Activated CD4-positive, alpha-beta T cell treated with anti-CD3 and anti-CD28 coated beads, Interleukin-2, amount 10 ng/mL, durations not matched to agents 7 days and 5 days (primary cell): ENCODE data around the gene CYS1. TPM values are rescaled to one million over a fixed set of nuclear protein-coding genes. Genes with fewer than 3 reads are reported as not detected.
A peak's percentile ranks its signal among the peaks of the same experiment; 100 is the strongest.

ENCODE experiments used
- CTCF ChIA-PET: fragments of 350-600 bp; sonication (Branson Sonifier 250); formaldehyde crosslinking; loops from one replicate; lab custom pipeline; 2021; ENCODE audit warnings: antibody characterized with exemption; lab: Charles Lee
- POLR2A ChIA-PET: fragments of 350-600 bp; sonication (Branson Sonifier 250); formaldehyde crosslinking; loops from one replicate; lab custom pipeline; 2021; ENCODE audit warnings: antibody characterized with exemption; lab: Charles Lee
- DNase-seq: peaks from one replicate; pipeline ENCODE4 v3.0.0-alpha.2; 2020
- H3K27ac Mint-ChIP-seq: one replicate; pipeline ENCODE4 v1.8.0; 2021; ENCODE audit warnings: mild to moderate bottlenecking, moderate library complexity, mixed read lengths
- H3K27me3 Mint-ChIP-seq: one replicate; pipeline ENCODE4 v1.8.0; 2021; ENCODE audit warnings: mixed read lengths
- H3K36me3 Mint-ChIP-seq: one replicate; pipeline ENCODE4 v1.8.0; 2021; ENCODE audit warnings: low read depth, mixed read lengths
- H3K4me1 Mint-ChIP-seq: one replicate; pipeline ENCODE4 v1.8.0; 2021; ENCODE audit warnings: mixed read lengths
- H3K4me3 Mint-ChIP-seq: one replicate; pipeline ENCODE4 v1.8.0; 2021; ENCODE audit warnings: mild to moderate bottlenecking, moderate library complexity, mixed read lengths
- H3K9me3 Mint-ChIP-seq: one replicate; pipeline ENCODE4 v1.8.0; 2021; ENCODE audit warnings: mixed read lengths
- total RNA-seq, 2 experiments: library from RNA; stranded (reverse); gene quantifications; one replicate each; pipeline ENCODE4 v1.2.3, GENCODE V29; 2021

Gene CYS1, protein sequence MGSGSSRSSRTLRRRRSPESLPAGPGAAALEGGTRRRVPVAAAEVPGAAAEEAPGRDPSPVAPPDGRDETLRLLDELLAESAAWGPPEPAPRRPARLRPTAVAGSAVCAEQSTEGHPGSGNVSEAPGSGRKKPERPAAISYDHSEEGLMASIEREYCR
- total RNA-seq: under 1 TPM; 0.15 to 0.17 TPM

DNA sequence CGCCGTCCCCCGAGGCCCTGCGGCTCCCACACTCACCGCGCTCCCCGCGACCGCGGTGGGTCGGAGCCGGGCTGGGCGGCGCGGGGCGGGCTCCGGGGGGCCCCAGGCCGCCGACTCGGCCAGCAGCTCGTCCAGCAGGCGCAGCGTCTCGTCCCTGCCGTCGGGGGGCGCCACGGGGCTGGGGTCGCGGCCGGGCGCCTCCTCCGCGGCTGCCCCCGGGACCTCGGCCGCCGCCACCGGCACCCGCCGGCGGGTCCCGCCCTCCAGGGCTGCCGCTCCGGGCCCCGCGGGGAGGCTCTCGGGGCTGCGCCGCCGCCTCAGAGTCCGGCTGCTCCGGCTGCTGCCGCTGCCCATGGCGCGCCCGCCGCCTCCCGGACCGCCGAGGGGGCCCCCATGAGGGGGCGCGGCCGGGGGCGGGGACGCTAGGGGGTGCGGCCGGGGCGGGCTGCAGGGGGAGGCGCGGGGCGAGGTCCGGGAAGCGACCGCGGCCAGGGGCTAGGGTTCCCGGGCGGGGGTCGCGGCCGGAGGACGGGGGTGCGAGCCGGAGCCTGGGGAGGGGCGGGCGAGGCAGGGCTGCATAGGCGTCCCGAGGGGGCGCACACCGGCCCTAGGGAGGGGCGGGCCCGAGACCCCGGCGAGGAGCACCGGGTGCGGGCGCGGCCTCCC, at the start of gene CYS1:
Gene CYS1, minus strand, starts transcription at position 542 of the 666 bp plus-strand sequence. Its CDS starts 188 bp downstream, at position 354.
- Mint-ChIP-seq H3K4me3 (peak within 1 kb of the TSS; percentile 66), H3K9me3 (no peaks in the 10 kb centered on the region), H3K27ac (peak within 1 kb of the TSS; percentile 14), H3K27me3 (peaks cover 81% of the 10 kb centered on the region), H3K36me3 (peaks cover 1% of the 10 kb centered on the region), H3K4me1 (peaks cover 16% of the 10 kb centered on the region)
- no peak for DNase-seq
- ChIA-PET POLR2A (no interaction called here), CTCF (interaction anchor here (1.0 to 2.0 kb wide), 5 partner anchors 12 to 44 kb away, joined by 3 to 6 read pairs (median 4); no protein-coding TSS in a partner anchor)

DNA sequence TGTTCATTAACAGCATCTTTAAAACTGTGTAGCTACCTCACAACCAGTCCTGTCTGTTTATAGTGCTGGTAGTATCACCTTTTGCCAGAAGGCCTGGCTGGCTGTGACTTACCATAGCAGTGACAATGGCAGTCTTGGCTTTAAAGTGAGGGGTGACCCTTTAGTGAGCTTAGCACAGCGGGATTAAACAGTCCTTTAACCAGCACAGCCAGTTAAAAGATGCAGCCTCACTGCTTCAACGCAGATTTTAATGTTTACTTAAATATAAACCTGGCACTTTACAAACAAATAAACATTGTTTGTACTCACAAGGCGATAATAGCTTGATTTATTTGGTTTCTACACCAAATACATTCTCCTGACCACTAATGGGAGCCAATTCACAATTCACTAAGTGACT, 49.3 kb upstream of the CYS1 start:
- H3K9me3 Mint-ChIP-seq: no peaks in the 10 kb centered on the region
- peak overlapping the region; percentile 55 for H3K27ac Mint-ChIP-seq
- peaks cover 76% of the 10 kb centered on the region for H3K4me1 Mint-ChIP-seq
- peak overlapping the region; percentile 57 for H3K4me3 Mint-ChIP-seq
- no peaks in the 10 kb centered on the region for H3K27me3 Mint-ChIP-seq
- no peak for DNase-seq
- CTCF ChIA-PET: interaction anchor here (0.6 to 2.8 kb wide), 5 partner anchors 278 to 649 kb away, joined by 3 to 15 read pairs (median 3); no protein-coding TSS in a partner anchor
- POLR2A ChIA-PET: no interaction called here
- H3K36me3 Mint-ChIP-seq: peaks cover 81% of the 10 kb centered on the region

GRCh38 chr2:10128420-10128819, 48.2 kb upstream of the CYS1 start:
- Mint-ChIP-seq H3K9me3 (no peaks in the 10 kb centered on the region), H3K27ac (peak overlapping the region; percentile 55), H3K4me1 (peaks cover 80% of the 10 kb centered on the region), H3K27me3 (no peaks in the 10 kb centered on the region), H3K36me3 (peaks cover 88% of the 10 kb centered on the region), H3K4me3 (peak overlapping the region; percentile 57)
- CTCF ChIA-PET: interaction anchor here (0.8 to 2.8 kb wide), 3 partner anchors 281 to 764 kb away, joined by 5 to 15 read pairs (median 8); no protein-coding TSS in a partner anchor
- POLR2A ChIA-PET: no interaction called here
- DNase-seq: no peak

DNA sequence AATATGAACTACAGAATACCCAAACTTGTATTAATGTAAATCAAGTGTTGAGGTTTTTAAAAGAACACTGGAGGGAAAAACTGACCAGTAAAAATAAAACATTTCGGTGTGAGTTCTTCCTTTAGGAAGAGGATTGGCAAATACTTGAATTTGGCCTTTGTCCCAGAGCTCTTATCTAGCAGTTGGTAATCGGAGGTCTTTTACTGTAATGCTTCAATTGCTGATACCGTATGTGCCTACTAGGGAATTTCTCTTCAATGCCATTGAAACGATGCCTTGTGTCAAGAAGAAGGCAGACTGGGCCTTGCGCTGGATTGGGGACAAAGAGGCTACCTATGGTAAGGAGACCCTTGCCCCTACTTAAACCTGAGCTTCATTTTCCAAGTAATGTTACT, 46.4 kb upstream of the CYS1 start:
- Mint-ChIP-seq H3K4me1 (peaks cover 73% of the 10 kb centered on the region), H3K27ac (peak overlapping the region; percentile 69), H3K4me3 (peak overlapping the region; percentile 88), H3K36me3 (peaks cover 81% of the 10 kb centered on the region), H3K27me3 (no peaks in the 10 kb centered on the region), H3K9me3 (no peaks in the 10 kb centered on the region)
- no peak for DNase-seq
- ChIA-PET CTCF (interaction anchor here (3.5 to 3.8 kb wide), 3 partner anchors 282 to 308 kb away, joined by 10 to 29 read pairs (median 22); no protein-coding TSS in a partner anchor), POLR2A (interaction anchor here (0.6 kb wide), 1 partner anchor 177 kb away, joined by 4 read pairs; no protein-coding TSS in a partner anchor)

- CTCF ChIA-PET: interaction anchor here (0.8 to 3.8 kb wide), 9 partner anchors 8 to 309 kb away, joined by 3 to 29 read pairs (median 7); no protein-coding TSS in a partner anchor
- peak overlapping the region; percentile 88 for H3K27ac Mint-ChIP-seq
- no peaks in the 10 kb centered on the region for H3K27me3 Mint-ChIP-seq
- no peaks in the 10 kb centered on the region for H3K9me3 Mint-ChIP-seq
- POLR2A ChIA-PET: interaction anchor here (0.6 kb wide), 1 partner anchor 691 kb away, joined by 8 read pairs; no protein-coding TSS in a partner anchor
- peaks cover 82% of the 10 kb centered on the region for H3K36me3 Mint-ChIP-seq
- H3K4me3 Mint-ChIP-seq: peak overlapping the region; percentile 88
- H3K4me1 Mint-ChIP-seq: peaks cover 73% of the 10 kb centered on the region
- DNase-seq: no peak
Measured at GRCh38 chr2:10125842-10126631, 45.8 kb upstream of the CYS1 start.

GRCh38 chr2:10124538-10125045, 44.4 kb upstream of the CYS1 start:
- H3K4me1 Mint-ChIP-seq: peaks cover 70% of the 10 kb centered on the region
- ChIA-PET POLR2A (interaction anchor here (0.5 to 0.6 kb wide), 2 partner anchors 16 to 516 kb away, joined by 3 to 6 read pairs; no protein-coding TSS in a partner anchor), CTCF (interaction anchor here (0.5 to 3.8 kb wide), 28 partner anchors 10 to 536 kb away, joined by 3 to 29 read pairs (median 4); partner anchors contain the start of genes HPCAL1 and ODC1)
- peak overlapping the region; percentile 88 for H3K4me3 Mint-ChIP-seq
- no peaks in the 10 kb centered on the region for H3K9me3 Mint-ChIP-seq
- H3K36me3 Mint-ChIP-seq: peaks cover 72% of the 10 kb centered on the region
- peak overlapping the region; percentile 88 for H3K27ac Mint-ChIP-seq
- DNase-seq: peak; percentile 81
- no peaks in the 10 kb centered on the region for H3K27me3 Mint-ChIP-seq

- no peaks in the 10 kb centered on the region for H3K27me3 Mint-ChIP-seq
- peak overlapping the region; percentile 88 for H3K27ac Mint-ChIP-seq
- H3K36me3 Mint-ChIP-seq: peaks cover 59% of the 10 kb centered on the region
- H3K4me1 Mint-ChIP-seq: peaks cover 70% of the 10 kb centered on the region
- CTCF ChIA-PET: interaction anchor here (0.5 to 2.1 kb wide), 10 partner anchors 17 to 325 kb away, joined by 3 to 11 read pairs (median 5); partner anchors contain the start of gene ODC1
- DNase-seq: no peak
- peak overlapping the region; percentile 88 for H3K4me3 Mint-ChIP-seq
- no peaks in the 10 kb centered on the region for H3K9me3 Mint-ChIP-seq
- POLR2A ChIA-PET: interaction anchor here (0.7 kb wide), 1 partner anchor 709 kb away, joined by 3 read pairs; no protein-coding TSS in a partner anchor
Measured at GRCh38 chr2:10123281-10123680, 43.1 kb upstream of the CYS1 start.

DNA sequence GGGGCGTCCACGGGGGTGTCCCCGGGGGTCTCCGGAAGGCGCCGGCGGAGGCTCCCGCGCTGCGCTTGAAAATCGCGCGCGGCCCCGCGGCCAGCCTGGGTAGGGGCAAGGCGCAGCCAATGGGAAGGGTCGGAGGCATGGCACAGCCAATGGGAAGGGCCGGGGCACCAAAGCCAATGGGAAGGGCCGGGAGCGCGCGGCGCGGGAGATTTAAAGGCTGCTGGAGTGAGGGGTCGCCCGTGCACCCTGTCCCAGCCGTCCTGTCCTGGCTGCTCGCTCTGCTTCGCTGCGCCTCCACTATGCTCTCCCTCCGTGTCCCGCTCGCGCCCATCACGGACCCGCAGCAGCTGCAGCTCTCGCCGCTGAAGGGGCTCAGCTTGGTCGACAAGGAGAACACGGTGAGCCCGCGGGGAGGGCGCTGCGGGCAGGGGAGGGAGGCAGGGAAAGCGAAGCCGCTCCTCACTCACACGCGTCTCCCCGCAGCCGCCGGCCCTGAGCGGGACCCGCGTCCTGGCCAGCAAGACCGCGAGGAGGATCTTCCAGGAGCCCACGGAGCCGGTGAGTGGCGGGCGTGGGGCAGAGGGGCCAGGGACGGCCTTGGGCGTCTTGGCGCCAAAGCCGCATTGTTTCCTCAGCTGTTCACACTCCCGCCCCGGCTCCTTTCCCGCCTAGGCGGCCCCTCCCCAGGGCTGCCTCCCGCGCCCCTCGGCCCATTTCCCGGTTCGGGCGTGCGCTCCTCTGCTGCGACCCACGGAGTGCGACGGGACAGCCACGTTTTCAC, 42.5 kb upstream of the CYS1 start, which contains the start of gene RRM2:
Gene RRM2, plus strand, starts transcription at position 240 of the 781 bp plus-strand sequence. Its CDS starts 60 bp downstream, at position 300.
- ChIA-PET CTCF (interaction anchor here (0.7 to 1.2 kb wide), 2 partner anchors 286 to 312 kb away, joined by 3 to 4 read pairs; no protein-coding TSS in a partner anchor), POLR2A (no interaction called here)
- Mint-ChIP-seq H3K4me1 (peaks cover 69% of the 10 kb centered on the region), H3K36me3 (peaks cover 55% of the 10 kb centered on the region), H3K4me3 (peak within 1 kb of the TSS; percentile 98), H3K9me3 (no peaks in the 10 kb centered on the region), H3K27me3 (no peaks in the 10 kb centered on the region), H3K27ac (peak within 1 kb of the TSS; percentile 99)
- DNase-seq: peak; percentile 97

DNA sequence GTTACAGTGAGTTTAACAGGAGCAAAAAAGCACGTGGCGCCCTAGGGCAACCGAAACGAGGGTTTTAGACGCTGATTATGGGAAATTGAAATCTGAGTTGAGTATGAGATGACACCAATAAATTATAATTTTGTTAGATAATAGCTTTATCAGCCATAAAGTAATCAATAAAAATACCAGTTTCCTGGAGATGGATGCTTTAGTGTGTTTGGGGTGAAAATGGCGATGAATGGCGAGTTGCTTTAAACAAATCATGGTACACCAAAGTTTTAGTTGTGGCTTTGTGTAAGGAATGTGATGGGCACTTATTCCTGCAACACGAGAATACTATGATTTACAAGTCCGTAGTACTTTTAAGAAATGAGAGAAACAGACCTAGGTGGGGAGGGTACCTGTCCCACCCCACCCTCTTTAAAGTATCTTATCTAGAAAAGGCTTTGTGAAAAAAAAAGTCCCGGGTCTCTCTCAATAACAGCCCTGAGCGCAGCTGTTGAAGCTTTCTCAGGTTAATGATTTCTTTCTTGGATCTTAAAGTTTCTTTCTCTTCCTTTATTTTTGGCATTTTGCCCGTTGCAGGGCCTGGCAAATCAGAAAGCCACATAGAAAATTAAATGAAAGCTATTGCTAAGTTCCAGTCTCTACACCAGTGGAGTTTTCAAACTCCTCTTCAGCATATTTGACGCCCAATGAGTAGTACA, 40.8 kb upstream of the CYS1 start:
- ChIA-PET POLR2A (no interaction called here), CTCF (interaction anchor here (0.7 to 3.3 kb wide), 3 partner anchors 288 to 1216 kb away, joined by 3 to 10 read pairs (median 6); no protein-coding TSS in a partner anchor)
- no peaks in the 10 kb centered on the region for H3K9me3 Mint-ChIP-seq
- H3K27me3 Mint-ChIP-seq: no peaks in the 10 kb centered on the region
- peaks cover 59% of the 10 kb centered on the region for H3K4me1 Mint-ChIP-seq
- DNase-seq: no peak
- H3K27ac Mint-ChIP-seq: peak overlapping the region; percentile 99
- H3K36me3 Mint-ChIP-seq: peaks cover 40% of the 10 kb centered on the region
- H3K4me3 Mint-ChIP-seq: peak overlapping the region; percentile 98

DNA sequence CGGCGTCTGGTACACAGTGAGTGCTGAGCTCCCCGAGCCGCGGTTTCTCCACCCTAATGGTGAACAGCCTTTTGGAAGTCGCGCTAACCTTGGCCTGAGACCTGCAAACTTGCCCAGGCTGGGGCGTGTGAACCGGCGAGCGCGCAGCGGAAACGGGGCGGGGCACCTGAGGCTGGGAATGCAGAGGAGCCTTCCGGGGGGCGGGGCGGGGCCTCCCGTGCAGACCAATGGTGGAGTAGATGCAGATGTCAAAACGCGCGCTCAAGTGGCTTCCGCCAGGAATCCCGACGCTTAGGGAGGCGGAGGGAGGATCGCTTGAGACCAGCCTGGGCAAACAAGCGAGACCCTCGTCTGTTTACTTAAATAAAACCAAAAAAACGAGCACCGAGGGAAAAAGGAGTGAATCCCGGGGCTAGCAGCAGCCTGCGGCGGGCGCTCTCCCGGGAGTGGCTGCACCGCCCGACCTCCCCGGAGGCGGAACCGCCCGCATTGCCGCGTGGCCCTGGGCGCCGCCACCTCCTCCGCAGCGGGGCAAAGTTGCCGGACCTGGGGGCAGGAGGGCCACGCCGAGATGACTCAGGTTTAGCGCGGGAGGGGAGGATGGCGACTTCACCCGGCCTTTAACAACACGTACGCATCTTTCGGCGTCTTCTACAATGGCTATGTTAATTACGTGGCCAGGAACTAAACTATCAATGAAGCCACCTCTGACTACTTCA, 40.1 kb upstream of the CYS1 start:
- peaks cover 34% of the 10 kb centered on the region for H3K36me3 Mint-ChIP-seq

More for the DNA sequence above, 40.1 kb upstream of the CYS1 start:
- ChIA-PET CTCF (interaction anchor here (1.5 to 3.3 kb wide), 3 partner anchors 48 to 315 kb away, joined by 6 to 10 read pairs (median 10); no protein-coding TSS in a partner anchor), POLR2A (no interaction called here)
- peak overlapping the region; percentile 98 for H3K4me3 Mint-ChIP-seq
- peak; percentile 96 for DNase-seq
- peak overlapping the region; percentile 99 for H3K27ac Mint-ChIP-seq
- H3K4me1 Mint-ChIP-seq: peaks cover 57% of the 10 kb centered on the region
- H3K27me3 Mint-ChIP-seq: no peaks in the 10 kb centered on the region
- H3K9me3 Mint-ChIP-seq: no peaks in the 10 kb centered on the region
